Upper lobe of left lung (tissue), 4 donors: Measurements from ENCODE around the gene C16orf82.

Source experiments
- CTCF ChIP-seq, 6 experiments: fragments of 450-650 bp in 4 of 6; fragments of 200-600 bp in 2 of 6; sonication (generic) in 2 of 6; IDR thresholded peaks; one replicate each; pipeline ENCODE4 v1.5.1; 2016 to 2019; ENCODE audit warnings: antibody characterized with exemption in 6 of 6
- EP300 ChIP-seq, 4 donors: sonication (generic); formaldehyde crosslinking; IDR thresholded peaks; one replicate each; pipeline ENCODE4 v1.5.1; 2017; ENCODE audit warnings: antibody characterized with exemption in 4 of 4, control low read depth in 2 of 4
- POLR2AphosphoS5 ChIP-seq, 2 donors: sonication (generic); formaldehyde crosslinking; IDR thresholded peaks; one replicate each; pipeline ENCODE4 v1.5.1; 2017; ENCODE audit warnings: antibody characterized with exemption in 2 of 2

GRCh38 chr16:27109666-27110523 lies 43.2 kb downstream of the C16orf82 start:
- peak; percentile 90 to 98 (median 92) for TF ChIP-seq CTCF (IDR thresholded peaks at IDR 0.05)
- TF ChIP-seq POLR2AphosphoS5 (IDR thresholded peaks at IDR 0.05), result no peak
- TF ChIP-seq EP300 (IDR thresholded peaks at IDR 0.05), result no peak
